Natural killer cell (primary cell): ENCODE data around the gene SP2. TPM values are rescaled to one million over a fixed set of nuclear protein-coding genes. Genes with fewer than 3 reads are reported as not detected.

Source experiments
- ATAC-seq, 3 donors: fragments of 150-1000 bp in 2 of 3; fragments of 200-7000 bp in 1 of 3; cut with Tn5 transposase; 1 replicate in 1 of 3; 2 replicates in 2 of 3; pipeline ENCODE4 v1.10.0; 2021; ENCODE audit warnings: mild to moderate bottlenecking in 2 of 3, moderate library complexity in 2 of 3
- DNase-seq, 2 donors: peaks; one replicate each; pipeline versions ENCODE4 v3.0.0 to v3.0.0-alpha.2; 2013 to 2021; ENCODE audit warnings: mixed read lengths in 1 of 2
- H3K27ac ChIP-seq: one replicate; pipeline ENCODE4 v1.5.1; 2013; ENCODE audit warnings: mild to moderate bottlenecking, low read length
- H3K27me3 ChIP-seq: one replicate; pipeline ENCODE4 v1.6.1; 2013; ENCODE audit warnings: low read length; ENCODE audit not compliant: control insufficient read depth, insufficient read depth
- H3K36me3 ChIP-seq: one replicate; pipeline ENCODE4 v1.6.1; 2013; ENCODE audit warnings: low read length; ENCODE audit not compliant: control insufficient read depth, insufficient read depth
- H3K4me1 ChIP-seq: one replicate; pipeline ENCODE4 v1.6.1; 2013; ENCODE audit warnings: low read length; ENCODE audit not compliant: control insufficient read depth, insufficient read depth
- H3K4me3 ChIP-seq: one replicate; pipeline ENCODE4 v1.5.1; 2013; ENCODE audit warnings: low read length
- H3K9me3 ChIP-seq: one replicate; pipeline ENCODE4 v1.6.1; 2013; ENCODE audit warnings: low read length; ENCODE audit not compliant: control insufficient read depth, insufficient read depth
- H3K27ac Mint-ChIP-seq, 2 donors: one replicate each; pipeline ENCODE4 v1.8.0; 2022; ENCODE audit warnings: mild to moderate bottlenecking in 2 of 2, mixed read lengths in 2 of 2, moderate library complexity in 1 of 2
- H3K27me3 Mint-ChIP-seq, 2 donors: one replicate each; pipeline ENCODE4 v1.8.0; 2022; ENCODE audit warnings: low read depth in 2 of 2, mixed read lengths in 2 of 2
- H3K36me3 Mint-ChIP-seq: one replicate; pipeline ENCODE4 v1.8.0; 2022; ENCODE audit warnings: mixed read lengths
- H3K4me1 Mint-ChIP-seq, 2 donors: one replicate each; pipeline ENCODE4 v1.8.0; 2022; ENCODE audit warnings: mixed read lengths in 2 of 2
- H3K4me3 Mint-ChIP-seq: one replicate; pipeline ENCODE4 v1.8.0; 2022; ENCODE audit warnings: mild to moderate bottlenecking, moderate library complexity, mixed read lengths
- H3K9me3 Mint-ChIP-seq, 2 donors: one replicate each; pipeline ENCODE4 v1.8.0; 2022; ENCODE audit warnings: mixed read lengths in 2 of 2
- CTCF ChIP-seq: fragments of 200-600 bp; IDR thresholded peaks from one replicate; pipeline ENCODE4 v1.8.0; 2022; ENCODE audit warnings: antibody characterized with exemption
- WGBS: methylation state at CpG from one replicate; pipeline ENCODE4 v1.1.7; 2013; ENCODE audit warnings: missing lambda C conversion rate; ENCODE audit not compliant: insufficient coverage; 5-methylcytosine and 5-hydroxymethylcytosine counted together
- intact Hi-C: fragments of 100-400 bp; cut with micrococcal nuclease; formaldehyde crosslinking; loops from one replicate; pipeline ENCODE4 v1.14.2; 2022
- total RNA-seq, 4 donors: library from RNA; stranded (reverse); fragments of 120-200 nt in 1 of 4; gene quantifications; one replicate each; pipeline versions ENCODE4 v1.2.3 to v1.2.4, GENCODE V29; 2013 to 2022

Gene SP2
- total RNA-seq, 3 donors from 2014 or later (not counting 1 experiment from before 2014, with no cell fraction given): 29.4 to 44.1 (median 33.1) TPM

GRCh38 chr17:47871048-47871447 lies 25.0 kb upstream of the SP2 start:
- intact Hi-C loops: no loop called here

DNA sequence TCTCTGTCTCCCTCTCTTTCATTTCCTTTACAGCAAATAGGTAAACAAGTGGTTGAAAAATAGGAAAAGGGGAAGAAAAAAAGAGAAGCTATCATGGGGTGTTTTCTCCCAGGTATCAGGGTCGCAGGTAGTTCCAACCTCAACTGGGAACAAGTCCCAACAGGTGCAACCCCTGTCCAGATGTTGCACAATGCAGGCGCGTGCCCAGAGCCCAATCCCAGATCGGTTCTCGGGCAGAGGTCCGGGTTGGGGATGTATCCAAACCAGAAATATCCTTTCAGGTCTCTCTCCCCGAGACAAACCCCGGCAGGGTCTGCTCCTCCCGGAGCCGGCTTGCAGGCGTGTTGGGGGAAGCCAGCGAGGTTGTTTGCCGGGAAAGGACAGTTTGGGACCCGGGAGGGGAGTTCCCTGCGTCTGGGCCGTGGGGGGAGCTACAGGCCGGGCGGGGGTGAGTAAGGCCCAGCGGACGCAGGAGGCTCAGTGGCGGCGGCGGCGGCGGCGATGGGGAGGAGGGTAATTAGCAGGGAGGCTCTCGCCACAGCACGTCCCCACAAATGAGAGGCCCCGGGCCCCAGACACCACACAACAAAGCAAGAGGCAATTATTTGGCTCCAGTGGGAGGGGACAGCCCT lies 23.9 kb upstream of the SP2 start:
- Histone ChIP-seq H3K36me3 (no peaks in the 10 kb centered on the region), H3K27ac (no peak overlapping the region), H3K9me3 (no peaks in the 10 kb centered on the region), H3K4me1 (peaks cover 3% of the 10 kb centered on the region), H3K27me3 (peaks cover 9% of the 10 kb centered on the region), H3K4me3 (no peak overlapping the region)
- TF ChIP-seq CTCF: no peak
- Mint-ChIP-seq H3K9me3 (no peaks in the 10 kb centered on the region), H3K4me1 (no peaks in the 10 kb centered on the region), H3K4me3 (no peak overlapping the region), H3K27me3 (peaks cover 36 to 50% of the 10 kb centered on the region in 2 donors), H3K36me3 (no peaks in the 10 kb centered on the region), H3K27ac (no peak overlapping the region)
- DNase-seq (no peak), ATAC-seq (no peak)
- WGBS: 29% methylated on average over 25 of the region's 29 CpGs
- intact Hi-C loops: no loop called here

More at GRCh38 chr17:47871048-47871447, 25.0 kb upstream of the SP2 start:
- no peaks in the 10 kb centered on the region for H3K9me3 Mint-ChIP-seq
- Histone ChIP-seq H3K27ac (no peak overlapping the region), H3K4me3 (no peak overlapping the region), H3K27me3 (peaks cover 9% of the 10 kb centered on the region), H3K9me3 (no peaks in the 10 kb centered on the region), H3K4me1 (peaks cover 3% of the 10 kb centered on the region), H3K36me3 (no peaks in the 10 kb centered on the region)
- H3K4me1 Mint-ChIP-seq: no peaks in the 10 kb centered on the region
- H3K4me3 Mint-ChIP-seq: no peak overlapping the region
- no peaks in the 10 kb centered on the region for H3K36me3 Mint-ChIP-seq
- ATAC-seq (no peak), DNase-seq (no peak)
- no peak overlapping the region for H3K27ac Mint-ChIP-seq
- peaks cover 38 to 49% of the 10 kb centered on the region in 2 donors for H3K27me3 Mint-ChIP-seq
- no peak for TF ChIP-seq CTCF

DNA sequence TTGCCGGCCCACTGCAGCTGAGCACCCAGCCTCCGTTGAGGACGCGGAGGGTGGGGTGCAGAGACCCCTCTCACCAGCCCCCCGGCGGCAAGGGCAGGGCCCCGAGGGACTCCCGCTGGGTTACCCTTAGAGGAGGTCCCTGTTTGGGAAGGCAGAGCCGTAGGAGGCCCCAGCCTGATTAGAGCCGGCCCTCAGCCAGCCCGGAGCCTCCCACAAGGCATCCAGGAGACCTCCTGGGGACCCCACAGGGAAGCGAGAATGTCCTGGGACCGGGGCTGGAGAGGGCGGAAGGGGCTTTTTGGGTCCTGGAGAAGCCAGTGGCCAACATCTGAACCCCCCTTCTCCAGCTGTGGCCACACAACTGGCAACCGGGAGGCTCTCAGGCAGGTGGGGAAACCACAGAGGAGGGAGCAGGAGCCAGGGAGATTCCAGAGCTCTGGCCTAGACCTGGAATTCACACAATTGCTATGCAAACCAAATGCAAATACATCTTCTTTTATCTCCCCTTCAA lies 23.3 kb upstream of the SP2 start:
- H3K9me3 ChIP-seq: no peaks in the 10 kb centered on the region
- no peaks in the 10 kb centered on the region for H3K36me3 ChIP-seq
- Mint-ChIP-seq H3K4me1 (no peaks in the 10 kb centered on the region), H3K27me3 (peaks cover 36 to 55% of the 10 kb centered on the region in 2 donors), H3K9me3 (no peaks in the 10 kb centered on the region), H3K27ac (no peak overlapping the region), H3K4me3 (no peak overlapping the region), H3K36me3 (no peaks in the 10 kb centered on the region)
- no peak for TF ChIP-seq CTCF
- ATAC-seq (no peak), DNase-seq (no peak)
- H3K27me3 ChIP-seq: peaks cover 9% of the 10 kb centered on the region
- WGBS: 66% methylated on average over 15 of the region's 15 CpGs
- peaks cover 3% of the 10 kb centered on the region for H3K4me1 ChIP-seq
- H3K27ac ChIP-seq: no peak overlapping the region
- no peak overlapping the region for H3K4me3 ChIP-seq
- intact Hi-C loops: no loop called here
